ENCODE measurements around the gene KIAA1217.

The KIAA1217 gene

DNA sequence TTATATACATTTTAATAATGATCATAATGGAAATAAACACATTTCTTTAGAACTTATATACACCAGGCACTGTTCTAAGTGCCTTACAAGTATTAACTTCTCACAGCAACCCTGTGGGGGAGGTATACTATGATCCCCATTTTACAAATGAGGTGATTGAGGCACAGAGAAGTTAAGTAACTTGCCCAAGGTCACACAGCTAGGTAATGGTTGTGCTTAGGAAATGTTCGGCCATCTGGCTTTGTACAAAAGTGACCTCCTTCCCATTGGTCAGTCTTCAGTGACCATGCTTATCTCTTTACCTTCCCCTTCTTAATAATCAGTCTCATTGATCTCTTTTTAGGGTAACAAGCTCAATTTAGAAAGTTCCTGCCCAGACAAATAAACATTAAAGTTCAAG is 158.8 kb downstream of the KIAA1217 start:
- no peak for DNase-seq (ENCODE audit: low spot score)

DNA sequence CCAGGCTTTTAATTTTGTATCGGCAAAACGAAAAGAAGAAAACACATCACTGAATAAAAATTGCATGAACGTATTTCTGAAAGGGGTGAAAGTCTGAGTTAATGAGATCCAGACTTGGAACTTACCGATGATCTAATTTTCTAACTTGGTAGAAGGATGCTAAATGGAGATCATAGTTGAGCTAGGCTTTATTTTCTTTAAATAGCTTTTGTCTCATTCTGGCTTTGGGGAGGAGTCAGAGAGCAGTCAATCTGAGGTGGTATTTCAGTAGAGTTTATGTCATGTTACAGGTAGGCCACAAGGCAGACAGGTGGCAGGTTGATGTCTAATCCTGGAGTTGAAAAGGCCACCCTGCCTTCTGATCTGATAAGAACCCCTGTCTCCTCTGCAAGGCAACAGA is 161.9 kb downstream of the KIAA1217 start:
- DNase-seq (ENCODE audit: low spot score), result no peak

GRCh38 chr10:24371396-24371795 is 162.5 kb downstream of the KIAA1217 start:
- DNase-seq (ENCODE audit: low spot score), result no peak

GRCh38 chr10:24374134-24374915 is 165.4 kb downstream of the KIAA1217 start:
- DNase-seq (ENCODE audit: low spot score), result no peak

DNA sequence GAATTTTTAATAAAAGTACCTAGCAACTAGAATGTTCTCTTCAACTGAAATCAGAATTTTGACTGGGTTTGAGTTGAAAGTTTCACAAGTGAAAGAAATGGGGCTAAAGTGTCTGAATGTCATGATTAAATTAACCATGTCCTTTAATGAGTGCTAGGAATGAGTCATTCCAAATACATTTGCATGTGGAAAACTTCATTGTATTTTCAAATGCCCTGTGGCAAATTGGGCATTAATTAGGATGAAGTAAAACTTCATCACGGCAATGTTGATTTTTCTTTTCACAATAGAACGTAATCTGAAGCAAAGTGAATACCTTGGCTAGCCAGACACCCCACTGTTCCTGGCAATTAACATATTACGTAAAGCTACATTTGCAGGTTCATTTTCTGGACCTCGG is 166.6 kb downstream of the KIAA1217 start:
- DNase-seq (ENCODE audit: low spot score), result no peak

DNA sequence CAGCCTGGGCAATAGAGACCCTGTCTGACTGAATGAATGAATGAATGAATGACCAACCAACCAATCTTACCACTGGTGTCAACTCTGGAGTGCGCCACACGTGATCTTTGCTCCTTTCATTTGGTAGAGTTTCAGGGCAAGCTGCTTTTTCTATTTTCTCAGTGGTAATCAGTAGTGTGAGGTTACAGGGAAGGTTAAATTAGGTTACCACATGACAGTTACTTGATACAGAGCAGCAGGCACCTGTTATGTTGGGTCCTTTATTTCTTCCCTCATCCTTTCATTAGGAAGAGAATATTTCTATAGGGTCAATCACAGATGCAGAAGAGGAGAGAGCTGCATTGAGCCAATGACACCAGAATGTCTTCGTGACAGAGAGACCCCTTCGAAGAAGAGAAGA is 167.8 kb downstream of the KIAA1217 start:
- DNase-seq (ENCODE audit: low spot score), result no peak

GRCh38 chr10:24378126-24378920 is 169.4 kb downstream of the KIAA1217 start:
- DNase-seq (ENCODE audit: low spot score), result no peak

DNA sequence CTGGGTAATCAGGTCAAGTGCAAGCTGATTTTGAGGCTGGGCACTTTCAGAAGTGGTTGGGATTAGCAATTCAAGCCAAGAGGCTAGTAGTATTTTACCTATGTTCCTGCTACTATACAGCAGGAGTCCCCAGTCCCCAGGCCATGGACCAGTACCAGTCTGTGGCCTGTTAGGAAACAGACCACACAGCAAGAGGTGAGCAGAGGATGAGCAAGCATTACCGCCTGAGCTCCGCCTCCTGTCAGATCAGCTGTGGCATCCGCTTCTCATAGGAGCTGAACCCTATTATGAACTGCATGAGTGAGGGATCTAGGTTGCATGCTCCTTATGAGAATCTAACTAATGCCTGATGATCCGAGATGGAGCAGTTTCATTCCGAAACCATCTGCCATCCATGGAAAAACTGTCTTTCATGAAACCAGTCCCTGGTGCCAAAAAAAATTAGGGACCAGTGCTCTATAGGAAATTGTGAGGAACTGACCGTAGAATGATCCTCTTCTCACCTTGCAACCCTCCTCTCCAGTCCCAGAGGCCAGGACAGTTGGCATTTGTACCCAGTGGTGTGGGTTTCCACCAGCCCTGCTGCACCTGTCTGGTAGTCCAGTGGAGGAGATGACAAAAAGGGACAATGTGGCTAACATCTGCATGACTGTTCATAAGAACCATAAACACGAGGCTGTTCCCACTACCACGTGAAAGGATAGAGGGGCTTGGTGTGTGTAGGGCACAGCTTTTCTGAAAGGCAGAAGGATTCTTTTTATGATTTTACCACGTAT is 172.5 kb downstream of the KIAA1217 start:
- DNase-seq (ENCODE audit: low spot score), result no peak

DNA sequence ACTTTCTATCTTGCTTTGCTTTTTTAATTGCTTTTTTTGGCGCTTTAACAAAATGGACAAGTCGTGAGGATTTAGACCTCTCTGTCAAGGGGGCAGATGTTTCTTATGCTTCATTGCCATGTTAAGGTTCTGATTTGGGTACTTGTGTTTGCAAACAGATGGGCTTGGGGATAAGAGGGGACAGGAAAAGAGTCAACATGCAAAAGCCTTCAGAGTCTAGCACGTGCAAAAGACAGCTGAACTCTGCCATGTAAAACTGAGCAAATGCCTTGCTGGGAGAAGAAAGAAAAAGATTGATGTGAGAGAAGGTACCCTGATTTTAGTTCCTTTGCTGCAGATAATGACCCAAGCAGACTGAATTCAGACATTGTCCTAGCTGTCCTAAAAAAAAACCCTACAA is 173.1 kb downstream of the KIAA1217 start:
- no peak for DNase-seq (ENCODE audit: low spot score)

DNA sequence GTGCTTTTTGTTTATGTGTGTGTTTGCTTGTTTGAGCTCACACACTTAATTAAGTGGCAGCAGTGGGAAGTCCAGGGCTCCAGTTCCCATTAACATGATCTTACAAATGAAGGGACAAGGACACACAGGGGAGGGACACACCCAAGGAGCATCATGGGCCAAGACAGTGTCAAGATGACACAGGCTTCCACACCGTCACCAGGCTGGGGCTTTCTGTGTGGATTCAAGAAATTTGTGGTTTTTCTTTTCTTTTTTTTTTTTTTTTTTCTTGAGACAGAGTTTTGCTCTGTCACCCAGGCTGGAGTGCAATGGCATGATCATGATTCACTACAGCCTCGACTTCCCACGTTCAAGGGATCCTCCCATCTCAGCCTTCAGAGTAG is 173.6 kb downstream of the KIAA1217 start:
- no peak for DNase-seq (ENCODE audit: low spot score)

DNA sequence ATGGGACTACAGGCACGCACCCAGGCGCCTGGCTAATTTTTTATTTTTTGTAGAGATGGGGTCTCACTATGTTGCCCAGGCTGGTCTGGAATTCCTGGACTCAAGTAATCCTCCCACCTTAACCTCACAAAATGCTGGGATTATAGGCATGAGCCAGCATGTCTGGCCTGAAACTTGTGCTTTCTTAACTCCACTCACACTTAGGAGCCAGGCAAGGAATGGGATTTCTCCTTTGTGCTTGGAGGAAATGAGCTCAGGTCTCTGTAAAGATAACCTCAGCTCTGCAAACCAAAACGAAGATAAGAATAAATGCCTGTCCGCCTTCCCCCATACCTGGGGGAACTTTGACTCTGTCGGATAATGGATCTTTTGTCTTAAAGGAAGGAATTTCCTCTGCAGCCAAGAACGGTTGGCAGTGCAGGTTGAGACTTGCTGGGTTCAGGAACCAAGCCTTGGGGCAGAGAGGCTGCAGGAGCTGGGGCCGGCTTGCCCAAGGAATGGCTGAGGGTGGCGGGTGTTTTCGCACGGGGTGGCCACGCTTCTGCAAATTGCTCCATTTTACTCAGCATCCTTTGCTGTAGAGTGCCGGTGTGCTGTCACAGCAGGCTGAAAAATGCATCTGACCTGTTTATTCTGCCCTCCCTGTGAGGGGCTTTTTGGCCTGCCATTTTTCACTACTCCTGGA is 174.2 kb downstream of the KIAA1217 start:
- DNase-seq (ENCODE audit: low spot score), result no peak

GRCh38 chr10:24383681-24384106 is 174.8 kb downstream of the KIAA1217 start:
- DNase-seq (ENCODE audit: low spot score), result peak; percentile 86

GRCh38 chr10:24384954-24385353 is 176.0 kb downstream of the KIAA1217 start:
- DNase-seq (ENCODE audit: low spot score), result no peak

GRCh38 chr10:24385776-24386175 is 176.8 kb downstream of the KIAA1217 start:
- no peak for DNase-seq (ENCODE audit: low spot score)

GRCh38 chr10:24390146-24390700 is 181.3 kb downstream of the KIAA1217 start:
- DNase-seq (ENCODE audit: low spot score), result no peak

- no peak for DNase-seq (ENCODE audit: low spot score)
These were observed 181.8 kb downstream of the KIAA1217 start for GRCh38 chr10:24390746-24391145.

- DNase-seq (ENCODE audit: low spot score), result no peak
These were observed 184.3 kb downstream of the KIAA1217 start for GRCh38 chr10:24393201-24393600.

- DNase-seq (ENCODE audit: low spot score), result no peak
These were observed 185.7 kb downstream of the KIAA1217 start for GRCh38 chr10:24394461-24395190.

- DNase-seq (ENCODE audit: low spot score), result no peak
These were observed 187.5 kb downstream of the KIAA1217 start for GRCh38 chr10:24396396-24396795.

- no peak for DNase-seq (ENCODE audit: low spot score)
These were observed 188.7 kb downstream of the KIAA1217 start for GRCh38 chr10:24397662-24398061.

GRCh38 chr10:24404567-24404966 is 195.6 kb downstream of the KIAA1217 start:
- no peak for DNase-seq (ENCODE audit: low spot score)

All from SW480 (cell line).